GM04504 (cell line): Measurements from ENCODE around the gene CCDC188.

Experiments
- DNase-seq: peaks from one replicate; pipeline ENCODE4 v3.0.0-alpha.2; 2012; ENCODE audit warnings: low read depth

CCDC188 gene

GRCh38 chr22:20116951-20117632, 33.8 kb downstream of the CCDC188 start, which contains the start of gene TRMT2A:
Gene TRMT2A, minus strand, starts transcription at chr22:20117226. Its CDS starts 320 bp downstream, at chr22:20116906.
- DNase-seq, result peak; percentile 96

- no peak for DNase-seq
These were observed 34.4 kb downstream of the CCDC188 start for GRCh38 chr22:20116376-20116950.

- DNase-seq, result no peak
These were observed 35.0 kb downstream of the CCDC188 start, which contains the start of gene RANBP1 for GRCh38 chr22:20115691-20116375. Gene RANBP1, plus strand, starts transcription at chr22:20116104. Its CDS starts 81 bp downstream, at chr22:20116185.

GRCh38 chr22:20114506-20115475, 36.1 kb downstream of the CCDC188 start:
- DNase-seq, result no peak

- no peak for DNase-seq
These were observed 37.1 kb downstream of the CCDC188 start for GRCh38 chr22:20113551-20114310.

- no peak for DNase-seq
These were observed 38.0 kb downstream of the CCDC188 start for GRCh38 chr22:20112623-20113511.

- no peak for DNase-seq
These were observed 38.9 kb downstream of the CCDC188 start for GRCh38 chr22:20111689-20112622.

GRCh38 chr22:20111045-20111688, 39.7 kb downstream of the CCDC188 start:
- no peak for DNase-seq

GRCh38 chr22:20110359-20110985, 40.4 kb downstream of the CCDC188 start:
- no peak for DNase-seq

GRCh38 chr22:20109411-20110358, 41.2 kb downstream of the CCDC188 start:
- DNase-seq, result no peak

GRCh38 chr22:20108757-20109230, 42.1 kb downstream of the CCDC188 start:
- no peak for DNase-seq

GRCh38 chr22:20107951-20108756, 42.7 kb downstream of the CCDC188 start:
- no peak for DNase-seq

GRCh38 chr22:20107471-20107901, 43.4 kb downstream of the CCDC188 start:
- no peak for DNase-seq

- DNase-seq, result no peak
These were observed 44.0 kb downstream of the CCDC188 start for GRCh38 chr22:20106849-20107237.

GRCh38 chr22:20106205-20106848, 44.5 kb downstream of the CCDC188 start:
- DNase-seq, result no peak
